Measurements from ENCODE around the gene MAZ. TPM values are rescaled to one million over a fixed set of nuclear protein-coding genes. Genes with fewer than 3 reads are reported as not detected.
A peak's percentile ranks its signal among the peaks of the same experiment; 100 is the strongest.
"Not testable (repeated sequence)": the region's sequence is repeated elsewhere in the genome, so short reads cannot be mapped to it uniquely, and the experiment has no call there.

Gene MAZ
- total RNA-seq, 6 experiments from 2014 or later = 148 to 178 (median 165) TPM

GRCh38 chr16:29779474-29779873 is 26.9 kb upstream of the MAZ start:
- Mint-ChIP-seq H3K4me1 (ENCODE audit: low read depth) (peaks cover 15% of the 10 kb centered on the region), H3K27ac (no peak overlapping the region), H3K4me3 (no peak overlapping the region), H3K9me3 (no peaks in the 10 kb centered on the region), H3K36me3 (ENCODE audit: low read depth) (0 out of 2 replicates have a peak, but pooled peaks cover 5% of the 10 kb centered on the region), H3K27me3 (ENCODE audit: insufficient read depth) (peaks cover 36% of the 10 kb centered on the region)
- no peak for TF ChIP-seq CTCF (IDR thresholded peaks at IDR 0.05)
- no peak for DNase-seq

DNA sequence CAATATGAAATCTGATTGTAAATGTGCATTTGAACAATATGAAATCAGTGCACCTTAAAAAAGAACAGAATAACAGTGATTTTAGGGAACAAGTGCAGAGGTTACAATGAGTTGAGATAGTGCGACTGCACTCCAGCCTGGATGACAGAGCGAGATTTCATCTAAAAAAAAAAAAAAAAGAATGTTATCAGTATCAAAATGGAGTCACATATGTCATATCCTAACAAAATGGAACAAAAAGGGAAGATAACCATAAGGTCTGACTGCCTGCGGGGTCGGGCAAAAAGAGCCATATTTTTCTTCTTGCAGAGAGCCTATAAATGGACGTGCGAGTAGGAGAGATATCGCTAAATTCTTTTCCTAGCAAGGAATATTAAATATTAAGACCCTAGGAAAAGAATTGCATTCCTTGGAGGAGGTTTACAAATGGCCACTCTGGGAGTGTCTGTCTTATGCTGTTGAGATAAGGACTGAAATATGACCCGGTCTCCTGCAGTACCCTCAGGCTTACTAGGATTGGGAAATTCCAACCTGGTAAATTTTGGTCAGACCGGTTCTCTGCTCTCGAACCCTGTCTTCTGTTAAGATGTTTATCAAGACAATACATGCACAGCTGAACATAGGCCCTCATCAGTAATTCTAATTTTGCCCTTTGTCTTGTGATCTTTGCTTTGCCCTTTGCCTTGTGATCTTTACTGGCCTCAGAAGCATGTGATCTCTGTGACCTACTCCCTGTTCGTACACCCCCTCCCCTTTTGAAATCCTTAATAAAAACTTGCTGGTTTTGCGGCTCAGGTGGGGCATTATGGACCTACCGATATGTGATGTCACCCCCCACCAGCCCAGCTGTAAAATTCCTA is 23.0 kb upstream of the MAZ start:
- H3K4me1 Mint-ChIP-seq (ENCODE audit: low read depth) = peaks cover 13% of the 10 kb centered on the region
- H3K9me3 Mint-ChIP-seq; H3K36me3 Mint-ChIP-seq (ENCODE audit: low read depth); H3K27ac Mint-ChIP-seq; H3K4me3 Mint-ChIP-seq; DNase-seq: not testable (repeated sequence)
- peaks cover 28% of the 10 kb centered on the region for H3K27me3 Mint-ChIP-seq (ENCODE audit: insufficient read depth)

GRCh38 chr16:29784157-29784556 is 22.2 kb upstream of the MAZ start:
- H3K9me3 Mint-ChIP-seq = no peaks in the 10 kb centered on the region

DNA sequence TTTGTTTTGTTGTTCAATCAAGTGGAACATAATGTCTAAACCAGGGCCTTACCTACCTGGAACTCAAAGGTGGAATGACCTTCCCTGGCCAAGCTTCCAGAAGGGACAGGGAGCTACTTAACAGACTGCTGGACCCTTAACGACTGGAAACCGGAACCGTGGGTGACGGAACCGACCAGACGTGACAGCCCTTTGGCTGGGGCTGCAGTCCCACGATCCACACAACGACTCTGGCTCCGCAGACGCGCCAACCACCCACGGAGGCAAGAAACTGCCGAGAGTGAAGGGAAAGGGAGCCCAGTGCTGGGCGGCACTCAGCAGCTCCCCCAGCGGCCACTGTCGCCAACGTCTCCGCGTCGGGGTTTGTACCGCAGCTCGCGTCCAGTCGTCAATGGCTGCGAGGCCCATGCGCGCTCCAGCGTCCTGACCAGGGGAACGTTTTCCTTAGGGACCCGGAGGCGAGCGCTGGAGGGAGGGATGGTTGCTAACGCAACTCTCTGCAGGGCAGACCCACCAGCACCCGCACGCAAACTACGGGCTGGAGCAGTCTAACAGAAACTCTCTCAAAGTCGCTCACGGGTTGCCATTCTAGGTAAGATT is 21.3 kb upstream of the MAZ start:
- Mint-ChIP-seq H3K27ac (no peak overlapping the region), H3K4me3 (peak overlapping the region; percentile 67; the same call in 1 of the 2 replicates), H3K36me3 (ENCODE audit: low read depth) (0 out of 2 replicates have a peak, but pooled peaks cover 5% of the 10 kb centered on the region), H3K27me3 (ENCODE audit: insufficient read depth) (peaks cover 12% of the 10 kb centered on the region), H3K9me3 (no peaks in the 10 kb centered on the region), H3K4me1 (ENCODE audit: low read depth) (peaks cover 10% of the 10 kb centered on the region)
- no peak for DNase-seq
- peak; percentile 73 for TF ChIP-seq CTCF (IDR thresholded peaks at IDR 0.05)

More at GRCh38 chr16:29784157-29784556, 22.2 kb upstream of the MAZ start:
- no peak for DNase-seq
- Mint-ChIP-seq H3K27me3 (ENCODE audit: insufficient read depth) (peaks cover 20% of the 10 kb centered on the region), H3K27ac (no peak overlapping the region), H3K4me1 (ENCODE audit: low read depth) (peaks cover 13% of the 10 kb centered on the region), H3K4me3 (no peak overlapping the region), H3K36me3 (ENCODE audit: low read depth) (0 out of 2 replicates have a peak, but pooled peaks cover 5% of the 10 kb centered on the region)
- no peak for TF ChIP-seq CTCF (IDR thresholded peaks at IDR 0.05)

GRCh38 chr16:29787155-29787554 is 19.2 kb upstream of the MAZ start:
- peaks cover 20% of the 10 kb centered on the region for H3K4me1 Mint-ChIP-seq (ENCODE audit: low read depth)

GRCh38 chr16:29789775-29790182 is 16.6 kb upstream of the MAZ start:
- no peaks in the 10 kb centered on the region for H3K9me3 Mint-ChIP-seq
- H3K36me3 Mint-ChIP-seq (ENCODE audit: low read depth) = peaks cover 6% of the 10 kb centered on the region; the same call in 1 of the 2 replicates
- H3K27ac Mint-ChIP-seq = peak overlapping the region; percentile 92
- H3K4me3 Mint-ChIP-seq = peak overlapping the region; percentile 99
- no peaks in the 10 kb centered on the region; the same call in 1 of the 2 replicates for H3K27me3 Mint-ChIP-seq (ENCODE audit: insufficient read depth)
- peaks cover 35% of the 10 kb centered on the region for H3K4me1 Mint-ChIP-seq (ENCODE audit: low read depth)
- TF ChIP-seq CTCF (IDR thresholded peaks at IDR 0.05) = no peak
- DNase-seq = no peak

More at GRCh38 chr16:29787155-29787554, 19.2 kb upstream of the MAZ start:
- H3K36me3 Mint-ChIP-seq (ENCODE audit: low read depth); H3K27ac Mint-ChIP-seq; H3K9me3 Mint-ChIP-seq; DNase-seq; H3K27me3 Mint-ChIP-seq (ENCODE audit: insufficient read depth); H3K4me3 Mint-ChIP-seq: not testable (repeated sequence)
